Umbilical cord (tissue), 1 donor: ENCODE measurements around the gene GABARAPL2. TPM values are rescaled to one million over a fixed set of nuclear protein-coding genes. Genes with fewer than 3 reads are reported as not detected.

Source experiments
- total RNA-seq: library from RNA; depleted of rRNA; stranded (reverse); fragments of >200 nt; gene quantifications from one replicate; pipeline ENCODE4 v1.2.3, GENCODE V29; 2014; ENCODE audit warnings: low replicate concordance; ENCODE audit not compliant: insufficient read depth

Gene GABARAPL2
- total RNA-seq, 1 donor from 2014 or later = 99.7 TPM

Other genes with a start within 250 kb of the GABARAPL2 start
- gene CFDP1, start 132.9 kb upstream of the GABARAPL2 start, total RNA-seq = 70.5 TPM
- gene TMEM170A, start 101.7 kb upstream of the GABARAPL2 start, total RNA-seq = 12.3 TPM
- gene CHST6, start 70.9 kb upstream of the GABARAPL2 start, total RNA-seq = 0.48 TPM
- 1.4 TPM for gene CHST5, start 30.3 kb upstream of the GABARAPL2 start, total RNA-seq
- gene TMEM231, start 10.1 kb upstream of the GABARAPL2 start, total RNA-seq = 10.4 TPM
- 58.5 TPM for gene ADAT1, start 56.9 kb downstream of the GABARAPL2 start, total RNA-seq
- gene KARS1, start 81.3 kb downstream of the GABARAPL2 start, total RNA-seq = 92.7 TPM
- gene TERF2IP, start 81.4 kb downstream of the GABARAPL2 start, total RNA-seq = 55.1 TPM
- gene CPHXL2, start 110.6 kb downstream of the GABARAPL2 start, total RNA-seq = not detected
- gene DUXB, start 135.1 kb downstream of the GABARAPL2 start, total RNA-seq = not detected
- 2.9 TPM for gene CPHXL, start 160.1 kb downstream of the GABARAPL2 start, total RNA-seq